Testis (tissue), 3 donors: Measurements from ENCODE around the gene TWIST1. TPM values are rescaled to one million over a fixed set of nuclear protein-coding genes. Genes with fewer than 3 reads are reported as not detected.

Experiments
- DNase-seq: peaks from one replicate; pipeline ENCODE4 v3.0.0-alpha.2; 2019
- H3K27ac ChIP-seq, 2 donors: fragments of 200-600 bp; sonication (generic); one replicate each; pipeline ENCODE4 v1.5.1; 2019
- H3K27me3 ChIP-seq: fragments of 200-600 bp; sonication (generic); one replicate; pipeline ENCODE4 v1.5.1; 2019
- H3K36me3 ChIP-seq: fragments of 200-600 bp; sonication (generic); one replicate; pipeline ENCODE4 v1.5.1; 2017; ENCODE audit warnings: low read depth; ENCODE audit errors: missing control alignments
- H3K4me1 ChIP-seq: fragments of 200-600 bp; sonication (generic); one replicate; pipeline ENCODE4 v1.5.1; 2019
- H3K4me3 ChIP-seq, 2 donors: fragments of 200-600 bp; sonication (generic); one replicate each; pipeline ENCODE4 v1.5.1; 2017 to 2019
- H3K9me3 ChIP-seq: fragments of 200-600 bp; sonication (generic); one replicate; pipeline ENCODE4 v1.5.1; 2017
- POLR2A ChIP-seq: fragments of 450-650 bp; IDR thresholded peaks from one replicate; pipeline ENCODE4 v1.6.1; 2017; ENCODE audit warnings: antibody characterized with exemption, mild to moderate bottlenecking, moderate library complexity
- WGBS, 2 donors: methylation state at CpG; one replicate each; pipeline ENCODE4 v1.1.5; 2018; 5-methylcytosine and 5-hydroxymethylcytosine counted together
- intact Hi-C: fragments of 100-400 bp; cut with DNase I; formaldehyde crosslinking; loops from one replicate; pipeline ENCODE4 v1.15.1; 2023; ENCODE audit warnings: low total_unique reads
- polyA plus RNA-seq: library from polyadenylated mRNA; stranded (reverse); fragments of 350-450 nt; fragmentation: Illumina TruSeq; extraction: RNeasy Lipid Tissue Mini Kit (QIAGEN cat#74804); gene quantifications from one replicate; pipeline ENCODE4 v1.2.3, GENCODE V29; 2014; ENCODE audit warnings: low read depth, low replicate concordance; ENCODE audit not compliant: insufficient read depth
- total RNA-seq, 2 donors: library from RNA; depleted of rRNA; stranded (reverse); fragments of >200 nt; gene quantifications; one replicate each; pipeline ENCODE4 v1.2.3, GENCODE V29; 2016
- TF ChIP-seq, protein P1 (sequence below), 3 experiments: fragments of 450-650 bp in 2 of 3; fragments of 200-600 bp in 1 of 3; sonication (generic) in 1 of 3; IDR thresholded peaks; one replicate each; pipeline ENCODE4 v1.5.1; 2016 to 2019; ENCODE audit warnings: antibody characterized with exemption in 3 of 3, mild to moderate bottlenecking in 2 of 3, moderate library complexity in 1 of 3

Gene TWIST1
- total and polyA plus RNA-seq, 3 donors from 2014 or later: 5.2 to 22.5 (median 11.7) TPM

DNA sequence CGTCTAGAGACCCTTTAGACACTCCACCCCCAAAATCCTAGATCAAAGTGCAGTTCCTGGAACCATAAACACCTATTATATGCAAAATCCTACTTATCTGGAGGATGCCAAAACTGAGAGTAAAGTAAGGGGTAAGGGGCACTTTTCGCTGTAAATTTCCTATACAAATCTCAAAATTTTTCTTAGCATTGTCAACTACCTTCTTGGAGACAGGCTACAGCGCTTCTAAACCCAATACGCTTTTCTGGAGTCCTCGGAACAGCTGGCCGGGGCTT, 10.4 kb downstream of the TWIST1 start:
- no peak overlapping the region for H3K27ac ChIP-seq
- H3K9me3 ChIP-seq: no peaks in the 10 kb centered on the region
- intact Hi-C loops: no loop called here
- TF ChIP-seq, protein P1, sequence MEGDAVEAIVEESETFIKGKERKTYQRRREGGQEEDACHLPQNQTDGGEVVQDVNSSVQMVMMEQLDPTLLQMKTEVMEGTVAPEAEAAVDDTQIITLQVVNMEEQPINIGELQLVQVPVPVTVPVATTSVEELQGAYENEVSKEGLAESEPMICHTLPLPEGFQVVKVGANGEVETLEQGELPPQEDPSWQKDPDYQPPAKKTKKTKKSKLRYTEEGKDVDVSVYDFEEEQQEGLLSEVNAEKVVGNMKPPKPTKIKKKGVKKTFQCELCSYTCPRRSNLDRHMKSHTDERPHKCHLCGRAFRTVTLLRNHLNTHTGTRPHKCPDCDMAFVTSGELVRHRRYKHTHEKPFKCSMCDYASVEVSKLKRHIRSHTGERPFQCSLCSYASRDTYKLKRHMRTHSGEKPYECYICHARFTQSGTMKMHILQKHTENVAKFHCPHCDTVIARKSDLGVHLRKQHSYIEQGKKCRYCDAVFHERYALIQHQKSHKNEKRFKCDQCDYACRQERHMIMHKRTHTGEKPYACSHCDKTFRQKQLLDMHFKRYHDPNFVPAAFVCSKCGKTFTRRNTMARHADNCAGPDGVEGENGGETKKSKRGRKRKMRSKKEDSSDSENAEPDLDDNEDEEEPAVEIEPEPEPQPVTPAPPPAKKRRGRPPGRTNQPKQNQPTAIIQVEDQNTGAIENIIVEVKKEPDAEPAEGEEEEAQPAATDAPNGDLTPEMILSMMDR (IDR thresholded peaks at IDR 0.05): no peak
- TF ChIP-seq POLR2A: no peak
- H3K36me3 ChIP-seq: no peaks in the 10 kb centered on the region
- no peaks in the 10 kb centered on the region for H3K27me3 ChIP-seq
- peak overlapping the region in 1 of 2 donors; percentile 40 for H3K4me3 ChIP-seq
- H3K4me1 ChIP-seq: peaks cover 7% of the 10 kb centered on the region
- no peak for DNase-seq
- 1 to 4% methylated on average over 6 of the region's 6 CpGs for WGBS, 2 donors

DNA sequence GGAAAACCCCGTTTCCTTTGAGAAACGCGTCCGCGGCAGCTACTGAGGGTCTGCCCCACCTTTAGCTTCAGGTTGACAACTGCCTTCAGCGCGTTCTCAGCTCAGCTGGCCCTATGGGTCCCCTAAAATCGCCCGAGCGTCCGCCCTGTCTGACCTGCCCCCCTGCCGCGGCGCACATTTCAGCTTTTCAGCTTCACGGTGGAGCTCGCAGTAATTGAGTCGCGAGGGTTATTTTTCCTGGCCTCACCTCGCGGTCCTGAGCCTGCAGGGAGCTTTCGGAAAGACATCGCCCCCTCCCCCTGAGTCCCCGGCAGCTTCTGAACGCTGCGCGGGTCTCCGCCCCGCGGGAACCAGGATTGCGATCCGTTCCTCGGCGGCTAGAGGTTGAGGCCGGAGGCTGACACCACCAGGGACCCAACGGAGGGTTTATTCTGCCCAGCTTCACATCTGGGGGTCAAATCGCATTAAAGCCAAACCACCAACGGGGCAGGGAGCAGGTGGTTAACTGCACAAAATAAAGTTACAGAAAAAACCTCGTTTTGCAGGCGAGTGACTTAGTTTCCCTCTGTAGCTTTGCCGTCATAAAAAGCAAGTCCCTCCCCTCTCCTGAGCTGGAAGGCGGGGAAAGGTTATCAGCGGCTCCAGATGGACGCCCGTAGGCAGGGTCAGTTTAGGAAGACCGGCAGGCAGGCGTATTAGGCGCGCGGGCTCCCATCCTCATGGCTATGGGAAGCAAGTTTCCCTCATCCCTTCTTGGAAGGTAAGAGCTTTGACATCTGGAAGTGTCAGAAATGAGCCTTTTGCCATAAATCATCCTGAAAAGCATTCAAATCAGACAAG, 11.0 kb downstream of the TWIST1 start:
- 3 to 5% methylated on average over 40 to 49 of the region's 49 CpGs for WGBS, 2 donors
- Histone ChIP-seq H3K27ac (no peak overlapping the region), H3K27me3 (no peaks in the 10 kb centered on the region), H3K4me3 (peak overlapping the region in 1 of 2 donors; percentile 1), H3K36me3 (no peaks in the 10 kb centered on the region), H3K9me3 (no peaks in the 10 kb centered on the region), H3K4me1 (peaks cover 7% of the 10 kb centered on the region)
- no peak for DNase-seq
- TF ChIP-seq, protein P1 (IDR thresholded peaks at IDR 0.05): no peak
- TF ChIP-seq POLR2A: no peak
- intact Hi-C loops: no loop called here

DNA sequence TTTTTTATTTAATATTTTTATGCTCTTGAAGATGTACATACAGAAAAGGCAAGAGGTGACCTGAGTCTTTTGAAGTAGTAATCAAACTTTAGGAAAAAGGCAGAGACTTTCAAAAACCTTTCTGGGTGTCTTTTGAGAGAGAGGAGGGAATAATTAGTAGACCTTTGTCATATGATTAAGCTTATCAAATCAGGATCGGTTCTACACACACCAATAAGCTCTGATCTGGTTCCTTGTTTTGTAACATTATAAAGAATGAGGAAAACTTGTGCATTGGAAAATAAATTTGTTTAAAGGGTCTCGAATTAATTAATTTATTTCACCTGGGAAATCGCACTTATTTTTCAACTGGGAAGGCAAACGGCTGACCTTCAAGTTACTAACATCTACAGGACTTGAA, 11.9 kb downstream of the TWIST1 start:
- intact Hi-C loops: no loop called here
- no peak overlapping the region for H3K4me3 ChIP-seq
- DNase-seq: no peak
- H3K36me3 ChIP-seq: no peaks in the 10 kb centered on the region
- WGBS, 2 donors: 39 to 44% methylated on average over 4 of the region's 4 CpGs
- no peaks in the 10 kb centered on the region for H3K27me3 ChIP-seq
- TF ChIP-seq POLR2A: no peak
- TF ChIP-seq, protein P1 (IDR thresholded peaks at IDR 0.05): no peak
- no peaks in the 10 kb centered on the region for H3K9me3 ChIP-seq
- no peak overlapping the region for H3K27ac ChIP-seq
- peaks cover 7% of the 10 kb centered on the region for H3K4me1 ChIP-seq

DNA sequence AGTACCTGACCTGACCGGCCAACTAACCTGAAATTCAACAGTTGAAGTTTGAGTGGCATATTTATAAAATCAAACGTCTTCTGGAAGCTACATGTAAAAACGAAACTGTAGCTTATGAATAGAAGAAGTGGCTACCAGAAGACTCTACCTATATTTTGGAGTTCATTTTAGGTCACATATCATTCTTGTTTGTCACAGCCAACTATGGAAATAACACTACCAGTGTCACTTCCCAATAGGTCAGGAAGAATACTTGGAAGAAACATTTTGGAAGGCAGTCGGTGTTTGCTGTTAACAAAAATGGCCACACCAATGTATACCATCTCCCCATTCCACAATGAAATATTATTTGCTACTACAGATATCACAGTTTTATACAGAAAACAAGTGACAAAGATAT, 12.6 kb downstream of the TWIST1 start:
- DNase-seq: no peak
- intact Hi-C loops: no loop called here
- no peak overlapping the region for H3K4me3 ChIP-seq
- H3K4me1 ChIP-seq: peaks cover 7% of the 10 kb centered on the region
- no peaks in the 10 kb centered on the region for H3K36me3 ChIP-seq
- H3K9me3 ChIP-seq: no peaks in the 10 kb centered on the region
- no peak overlapping the region for H3K27ac ChIP-seq
- 76 to 87% methylated on average over 4 of the region's 4 CpGs for WGBS, 2 donors
- TF ChIP-seq POLR2A: no peak
- TF ChIP-seq, protein P1 (IDR thresholded peaks at IDR 0.05): no peak
- H3K27me3 ChIP-seq: no peaks in the 10 kb centered on the region

DNA sequence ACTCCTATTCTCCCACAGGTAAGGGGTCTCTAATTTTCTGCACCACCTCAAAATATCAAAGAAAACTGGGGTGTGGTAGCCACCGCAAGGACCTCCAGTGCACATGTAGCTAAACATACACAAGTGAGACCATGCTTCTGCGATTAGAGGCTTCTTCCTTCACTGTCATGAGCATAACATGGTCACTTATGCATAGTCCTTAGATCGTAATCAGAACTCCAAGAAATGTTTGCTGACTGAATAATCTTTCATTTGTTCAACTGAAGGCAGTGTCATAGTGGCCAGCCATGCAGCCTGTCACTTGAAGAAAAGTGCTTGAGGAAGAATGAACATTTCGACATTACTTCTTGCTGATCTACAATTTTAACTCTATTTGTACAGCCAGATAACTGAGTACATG, 14.6 kb downstream of the TWIST1 start:
- no peak for DNase-seq
- Histone ChIP-seq H3K36me3 (no peaks in the 10 kb centered on the region), H3K27ac (no peak overlapping the region), H3K4me1 (peaks cover 6% of the 10 kb centered on the region), H3K27me3 (no peaks in the 10 kb centered on the region), H3K4me3 (no peak overlapping the region), H3K9me3 (no peaks in the 10 kb centered on the region)
- TF ChIP-seq, protein P1 (IDR thresholded peaks at IDR 0.05): no peak
- TF ChIP-seq POLR2A: no peak
- intact Hi-C loops: no loop called here
- 89 to 94% methylated on average over 4 of the region's 4 CpGs for WGBS, 2 donors
